GM12878 (cell line): ENCODE data around the gene HTATIP2. TPM values are rescaled to one million over a fixed set of nuclear protein-coding genes. Genes with fewer than 3 reads are reported as not detected.

Experiments used
- CBFB ChIP-seq: IDR thresholded peaks from 2 replicates; pipeline ENCODE4 v1.6.1; 2016; ENCODE audit warnings: antibody characterized with exemption, low read depth
- E4F1 ChIP-seq: fragments of 450-650 bp; IDR thresholded peaks from 2 replicates; pipeline ENCODE4 v1.6.1; 2018; ENCODE audit warnings: borderline replicate concordance, mild to moderate bottlenecking; ENCODE audit not compliant: partially characterized antibody
- FOS ChIP-seq: IDR thresholded peaks from 3 replicates; pipeline ENCODE4 v1.6.1; 2011; ENCODE audit warnings: borderline replicate concordance; ENCODE audit not compliant: insufficient read length; ENCODE audit errors: extremely low read depth
- HCFC1 ChIP-seq: fragments of 150-350 bp; IDR thresholded peaks from 2 replicates; pipeline ENCODE4 v1.6.1; 2014; ENCODE audit warnings: low read length
- IRF5 ChIP-seq: fragments of 450-650 bp; IDR thresholded peaks from 2 replicates; pipeline ENCODE4 v1.6.1; 2017; ENCODE audit warnings: borderline replicate concordance
- JUND ChIP-seq: IDR thresholded peaks from 2 replicates; pipeline ENCODE4 v1.6.1; 2012; ENCODE audit warnings: low read depth, mild to moderate bottlenecking, low read length, improper control_type of control experiment, moderate library complexity
- MTA3 ChIP-seq: IDR thresholded peaks from 2 replicates; pipeline ENCODE4 v1.6.1; 2012; ENCODE audit warnings: low read length, inconsistent platforms, borderline replicate concordance
- NBN ChIP-seq: fragments of 450-650 bp; IDR thresholded peaks from 2 replicates; pipeline ENCODE4 v1.6.1; 2016
- NFYA ChIP-seq: IDR thresholded peaks from 2 replicates; pipeline ENCODE4 v1.6.1; 2011; ENCODE audit warnings: low read depth, mild to moderate bottlenecking, low read length, improper control_type of control experiment, borderline replicate concordance
- NR2C2 ChIP-seq: IDR thresholded peaks from 2 replicates; pipeline ENCODE4 v1.6.1; 2011; ENCODE audit warnings: borderline replicate concordance, low read depth; ENCODE audit not compliant: control insufficient read depth, insufficient read length
- PKNOX1 ChIP-seq: fragments of 450-650 bp; IDR thresholded peaks from 2 replicates; pipeline ENCODE4 v1.6.1; 2016; ENCODE audit warnings: mild to moderate bottlenecking
- PML ChIP-seq: IDR thresholded peaks from 2 replicates; pipeline ENCODE4 v1.6.1; 2012; ENCODE audit warnings: low read length, inconsistent platforms
- POLR2AphosphoS2 ChIP-seq: IDR thresholded peaks from 2 replicates; pipeline ENCODE4 v1.6.1; 2011; ENCODE audit warnings: low read depth, mild to moderate bottlenecking, low read length, improper control_type of control experiment, moderate library complexity
- POLR2AphosphoS5 ChIP-seq: IDR thresholded peaks from 2 replicates; pipeline ENCODE4 v1.6.1; 2011; ENCODE audit warnings: mild to moderate bottlenecking, low read length, inconsistent platforms
- POU2F2 ChIP-seq: IDR thresholded peaks from 3 replicates; pipeline ENCODE4 v1.6.1; 2011; ENCODE audit warnings: low read depth, mild to moderate bottlenecking, low read length, borderline replicate concordance
- RAD51 ChIP-seq: fragments of 450-650 bp; IDR thresholded peaks from 2 replicates; pipeline ENCODE4 v1.6.1; 2016; ENCODE audit warnings: moderate library complexity, mild to moderate bottlenecking, inconsistent platforms
- RFX5 ChIP-seq: IDR thresholded peaks from 2 replicates; pipeline ENCODE4 v1.6.1; 2011; ENCODE audit warnings: low read depth, low read length, improper control_type of control experiment
- SIN3A ChIP-seq: IDR thresholded peaks from 2 replicates; pipeline ENCODE4 v1.6.1; 2012; ENCODE audit warnings: low read depth, low read length, improper control_type of control experiment
- SKIL ChIP-seq: fragments of 450-650 bp; IDR thresholded peaks from 2 replicates; pipeline ENCODE4 v1.6.1; 2017; ENCODE audit warnings: mild to moderate bottlenecking, low read depth, inconsistent platforms; ENCODE audit not compliant: poor library complexity, severe bottlenecking
- SPI1 ChIP-seq: IDR thresholded peaks from 2 replicates; pipeline ENCODE4 v1.6.1; 2011; ENCODE audit warnings: low read depth, mild to moderate bottlenecking, low read length, moderate library complexity, borderline replicate concordance; ENCODE audit not compliant: insufficient read depth
- SREBF2 ChIP-seq: IDR thresholded peaks from 2 replicates; pipeline ENCODE4 v1.6.1; 2012; ENCODE audit warnings: mild to moderate bottlenecking, low read length
- SRF ChIP-seq, 2 experiments: IDR thresholded peaks; 2 replicates each; pipeline ENCODE4 v1.6.1; 2011; ENCODE audit warnings: low read depth in 2 of 2, low read length in 2 of 2, mild to moderate bottlenecking in 1 of 2, moderate library complexity in 1 of 2
- TAF1 ChIP-seq: IDR thresholded peaks from 2 replicates; pipeline ENCODE4 v1.6.1; 2011; ENCODE audit warnings: mild to moderate bottlenecking, low read depth, low read length, borderline replicate concordance
- TCF7 ChIP-seq: IDR thresholded peaks from 2 replicates; pipeline ENCODE4 v1.6.1; 2014; ENCODE audit warnings: antibody characterized with exemption, borderline replicate concordance
- polyA plus RNA-seq, 11 experiments: library from polyadenylated mRNA; depleted of rRNA in 4 of 11; unstranded in 6 of 11; stranded (reverse) in 5 of 11; fragments of >200 nt; fragmentation: Nextera tagmentation in 4 of 11; fragmentation: Illumina TruSeq in 1 of 11; extraction: Ambion mirVana in 4 of 11; extraction: Trizol in 1 of 11; gene quantifications; 1 replicate in 1 of 11; 2 replicates in 10 of 11; pipeline versions ENCODE4 v1.2.1 to v1.2.3, GENCODE V29; 2011 to 2016; ENCODE audit warnings: inconsistent platforms in 2 of 11, missing spikeins in 2 of 11, low read depth in 1 of 11
- total RNA-seq, 4 experiments: library from RNA; depleted of rRNA in 3 of 4; stranded (reverse); fragments of >200 nt in 3 of 4; fragmentation: Illumina TruSeq in 1 of 4; extraction: Trizol in 1 of 4; gene quantifications; 2 replicates each; pipeline versions ENCODE4 v1.2.1 to v1.2.3, GENCODE V29; 2013 to 2021

HTATIP2 gene
- total and polyA plus RNA-seq, 10 of the 15 experiments (the other 5 are each of a cell fraction or from before 2014, with no cell fraction given) = 25.4 to 58.5 (median 42.2) TPM

DNA sequence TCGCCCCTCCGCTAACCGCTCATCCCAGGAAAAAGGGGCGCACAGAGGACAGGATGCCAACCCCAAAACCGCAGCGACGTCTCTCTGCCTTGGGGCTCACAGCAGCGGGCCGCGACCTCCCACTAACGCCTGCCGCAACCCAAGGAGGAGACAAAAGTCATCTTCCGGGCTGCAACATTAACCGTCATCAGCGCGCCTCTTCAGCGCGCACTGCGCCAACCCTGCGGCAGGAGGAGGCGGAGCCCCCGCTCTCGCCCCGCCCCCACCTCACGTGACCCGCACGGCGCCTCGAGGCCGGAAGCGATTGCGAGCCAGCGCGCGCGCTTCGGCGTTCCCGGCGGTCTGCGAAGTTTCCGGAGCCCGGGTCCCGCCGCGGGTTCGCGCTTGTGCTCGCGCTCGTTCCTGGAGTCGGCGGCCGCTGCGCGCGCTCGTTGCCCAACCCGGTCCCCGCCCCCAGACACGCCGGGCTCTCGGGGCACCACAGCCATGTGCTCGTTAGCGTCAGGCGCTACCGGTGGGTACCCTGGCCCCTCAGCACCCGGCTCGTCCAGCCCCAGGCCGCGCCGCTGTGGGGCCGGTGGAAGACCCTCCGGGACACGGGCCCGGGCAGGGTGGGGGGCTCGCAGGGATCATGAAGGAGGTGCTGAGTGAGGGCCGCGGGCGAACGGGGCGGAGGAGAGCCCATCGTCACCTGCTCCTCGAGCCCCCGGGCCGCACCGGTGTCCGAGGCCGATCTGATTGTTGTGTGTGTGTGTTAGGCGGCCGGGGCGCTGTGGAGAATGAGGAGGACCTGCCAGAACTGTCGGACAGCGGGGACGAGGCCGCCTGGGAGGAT, 24.0 kb downstream of the HTATIP2 start, which contains the start of gene PRMT3 (continued):
- TF ChIP-seq FOS = no peak
- no peak for TF ChIP-seq JUND
- TF ChIP-seq SIN3A = peak; percentile 76
- no peak for TF ChIP-seq MTA3
- no peak for TF ChIP-seq RFX5
- TF ChIP-seq NR2C2 = no peak
- TF ChIP-seq PKNOX1 = no peak
- TF ChIP-seq TAF1 = peak; percentile 40; the same call in 1 of the 2 replicates
- peak; percentile 94 for TF ChIP-seq PML
- TF ChIP-seq POLR2AphosphoS2 = peak; percentile 68
- peak; percentile 91 for TF ChIP-seq RAD51
- peak; percentile 84 for TF ChIP-seq CBFB
- TF ChIP-seq NFYA = no peak
- TF ChIP-seq POU2F2 = peak; percentile 64; the same call in 1 of the 3 replicates
- peak; percentile 62 for TF ChIP-seq HCFC1
- TF ChIP-seq POLR2AphosphoS5 = peak; percentile 91
- TF ChIP-seq SRF (IDR thresholded peaks at IDR 0.05; ENCODE audit: low read depth in 2 of 2, low read length in 2 of 2) = peak in 1 of 2 experiments; percentile 82; a peak in 2 of 4 replicates
- no peak for TF ChIP-seq SPI1
- TF ChIP-seq SREBF2 = no peak
- TF ChIP-seq TCF7 = no peak
- no peak for TF ChIP-seq IRF5
- peak; percentile 79 for TF ChIP-seq E4F1
- TF ChIP-seq NBN = peak; percentile 98
- no peak for TF ChIP-seq SKIL
